Activated T-cell treated with anti-CD3 and anti-CD28 coated beads, Interleukin-2, amount 50 U/mL, for 48 hours (primary cell): ENCODE measurements around the gene SPDEF.

Experiments used
- DNase-seq, 2 experiments: peaks; one replicate each; pipeline ENCODE4 v3.0.0-alpha.2; 2020

Gene SPDEF

GRCh38 chr6:34562350-34562749 is 6.2 kb upstream of the SPDEF start:
- DNase-seq = no peak

- no peak for DNase-seq
Observed at GRCh38 chr6:34561227-34561530, 5.0 kb upstream of the SPDEF start.

DNA sequence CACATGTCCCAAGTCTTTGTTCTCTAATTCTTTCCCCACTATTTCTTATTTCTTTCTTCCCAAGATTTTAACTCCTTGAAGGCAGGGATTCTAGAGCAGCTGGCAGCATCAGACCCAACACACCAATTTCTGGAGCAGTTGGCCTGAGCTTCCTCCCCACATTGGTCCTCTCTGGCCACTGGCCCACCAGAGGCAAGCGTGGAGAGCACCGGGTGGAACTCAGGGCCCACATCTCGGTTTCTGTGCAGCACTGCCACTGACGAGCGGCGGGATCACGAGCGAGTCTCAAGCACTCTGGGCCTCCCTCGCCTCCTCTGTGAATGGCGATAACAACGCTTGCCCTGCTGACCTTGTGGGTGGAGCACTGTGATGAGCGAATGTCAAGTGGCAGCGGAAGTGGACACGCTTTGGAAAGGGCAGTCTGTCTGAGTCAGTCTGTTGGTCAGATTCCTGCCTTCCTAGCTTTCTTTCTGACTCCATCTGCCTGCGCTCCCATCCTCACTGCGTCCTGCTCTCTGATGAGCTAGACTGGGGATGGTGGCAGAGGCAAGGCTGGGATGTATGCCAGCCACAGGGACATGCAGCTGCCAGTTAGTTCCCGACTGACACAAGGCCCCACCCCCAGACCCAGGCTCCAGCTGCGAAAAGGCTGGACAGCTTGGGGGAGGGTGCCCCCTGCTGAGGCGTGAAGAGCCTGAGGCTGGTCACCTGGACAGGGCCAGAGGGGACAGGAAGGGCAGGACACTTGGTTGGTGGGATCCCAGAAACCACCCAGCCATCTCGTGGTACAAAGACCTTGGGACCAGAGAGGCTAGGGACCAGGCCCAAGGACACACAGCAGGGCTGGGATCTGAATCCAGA is 4.5 kb upstream of the SPDEF start:
- no peak for DNase-seq

DNA sequence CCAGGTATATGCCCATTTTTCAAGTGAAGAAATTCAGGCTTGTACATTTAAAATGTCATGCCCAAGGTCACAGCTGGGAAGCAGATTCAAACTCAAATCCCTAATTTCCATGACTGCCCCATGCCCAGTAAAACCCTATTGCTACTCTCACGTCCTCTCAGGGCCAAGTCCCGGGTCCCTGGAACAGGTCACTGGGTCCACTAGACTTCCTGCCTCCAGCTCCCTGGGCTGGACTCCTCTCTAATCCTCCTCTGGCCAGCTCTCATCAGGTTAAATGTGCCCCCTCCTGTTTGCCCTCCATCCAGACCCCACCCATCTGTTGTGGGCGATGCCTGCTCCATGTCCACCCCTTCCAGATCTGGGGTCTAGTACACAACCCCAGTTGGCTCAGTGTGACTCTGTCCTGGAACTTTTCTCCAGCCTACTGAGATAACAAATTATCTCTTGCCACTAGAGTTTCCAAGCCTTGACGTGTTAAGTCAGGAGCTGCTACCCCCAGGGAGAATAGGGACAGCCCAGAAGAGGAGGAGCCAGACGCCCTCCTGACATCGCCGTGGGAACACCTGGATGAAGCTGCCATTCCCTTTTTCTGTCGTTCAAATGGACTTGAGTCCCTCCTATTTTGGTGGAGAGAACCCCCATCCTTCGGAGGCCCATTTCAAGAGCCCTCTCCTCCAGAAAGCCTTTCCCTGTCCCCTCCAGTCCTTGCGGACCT is 3.7 kb upstream of the SPDEF start:
- no peak for DNase-seq

- DNase-seq = no peak
Observed at GRCh38 chr6:34558172-34558714, 2.1 kb upstream of the SPDEF start.

DNA sequence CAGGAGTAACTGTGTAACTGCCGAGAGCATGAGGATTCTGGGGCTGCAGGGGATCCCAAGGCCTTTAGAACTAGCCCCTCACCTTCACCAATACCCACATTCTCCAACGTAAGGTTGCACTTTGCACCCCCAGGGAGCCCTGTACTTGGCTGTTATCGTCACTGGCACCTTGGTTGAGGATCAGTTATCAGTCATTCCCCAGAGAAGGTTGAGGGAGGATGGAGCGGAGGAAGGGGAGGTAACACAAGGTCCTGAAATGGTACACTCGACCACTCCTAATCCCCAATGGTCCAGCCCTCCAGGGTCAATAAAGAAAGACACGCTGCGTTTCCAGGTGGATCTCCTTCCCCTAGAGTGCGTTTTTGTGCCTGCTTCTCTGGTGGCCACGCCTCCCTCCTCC is 1.1 kb upstream of the SPDEF start:
- no peak for DNase-seq

- no peak for DNase-seq
Observed at GRCh38 chr6:34556493-34556892, 364 bp upstream of the SPDEF start.

DNA sequence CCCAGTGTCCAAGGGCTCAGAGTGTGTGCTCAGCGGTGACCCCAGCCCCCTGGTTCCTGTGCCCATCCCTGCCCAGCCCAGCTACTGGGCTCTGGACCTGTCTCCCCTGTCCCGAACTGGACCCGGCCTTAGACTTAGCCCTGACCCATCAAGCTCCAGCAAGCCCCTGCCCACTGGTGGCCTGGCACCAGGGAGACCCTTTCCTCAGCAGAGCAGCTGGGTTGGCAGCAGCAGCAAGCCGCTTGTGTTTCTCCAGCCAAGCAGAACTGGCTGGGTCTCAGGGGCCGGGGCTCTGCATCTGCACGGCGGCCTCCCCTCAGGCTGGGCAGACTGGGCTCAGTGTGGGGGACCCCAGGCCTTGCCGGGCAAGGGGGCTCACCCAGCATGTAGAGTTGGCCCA is 801 bp downstream of the SPDEF start:
- DNase-seq = no peak

GRCh38 chr6:34555007-34555322 is 1.2 kb downstream of the SPDEF start:
- DNase-seq = no peak

- DNase-seq = no peak
Observed at GRCh38 chr6:34554291-34555006, 1.7 kb downstream of the SPDEF start.

GRCh38 chr6:34553750-34554149 is 2.4 kb downstream of the SPDEF start:
- no peak for DNase-seq

DNA sequence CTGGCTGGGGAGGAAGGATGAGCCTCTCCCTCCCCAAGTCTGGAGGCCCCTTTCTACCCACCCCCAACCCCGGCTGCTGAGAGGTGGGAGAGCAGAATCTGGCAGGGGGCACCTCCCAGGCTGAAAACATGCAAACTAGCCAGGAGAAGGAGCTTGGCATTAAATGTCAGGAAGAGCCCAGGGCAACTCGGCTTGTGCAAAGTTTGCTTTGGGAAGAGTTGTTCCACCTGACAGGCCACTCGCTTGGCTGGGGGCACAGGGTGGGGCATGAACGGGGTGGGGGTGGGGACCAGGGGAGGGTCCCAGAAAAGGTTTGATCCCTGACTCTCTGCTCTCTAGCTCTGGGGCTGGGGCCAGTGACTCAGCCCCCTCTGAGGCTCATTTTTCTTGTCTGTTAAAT is 3.0 kb downstream of the SPDEF start:
- DNase-seq = no peak

DNA sequence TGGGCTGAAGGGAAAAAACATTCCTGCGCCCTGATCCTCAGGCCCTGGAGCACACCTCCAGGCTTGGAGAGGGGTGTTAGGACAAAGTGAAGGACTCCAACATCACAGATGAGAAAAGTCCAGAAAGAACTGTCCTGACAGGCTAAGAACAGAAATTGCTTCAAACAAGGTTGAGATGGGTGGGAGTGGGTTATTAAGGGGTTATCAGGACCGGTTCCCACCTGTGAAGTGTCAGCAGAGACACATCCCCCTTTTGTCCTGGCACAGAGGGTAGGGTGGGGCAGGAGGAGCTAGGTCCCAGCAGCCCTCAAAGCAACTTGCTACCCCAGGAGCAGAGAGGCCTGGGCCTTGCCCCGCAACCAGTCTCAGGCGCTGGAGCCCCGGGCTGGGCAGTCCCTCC is 3.5 kb downstream of the SPDEF start:
- no peak for DNase-seq

- DNase-seq = no peak
Observed at GRCh38 chr6:34551720-34552119, 4.4 kb downstream of the SPDEF start.

GRCh38 chr6:34549804-34550202 is 6.3 kb downstream of the SPDEF start:
- DNase-seq = no peak

DNA sequence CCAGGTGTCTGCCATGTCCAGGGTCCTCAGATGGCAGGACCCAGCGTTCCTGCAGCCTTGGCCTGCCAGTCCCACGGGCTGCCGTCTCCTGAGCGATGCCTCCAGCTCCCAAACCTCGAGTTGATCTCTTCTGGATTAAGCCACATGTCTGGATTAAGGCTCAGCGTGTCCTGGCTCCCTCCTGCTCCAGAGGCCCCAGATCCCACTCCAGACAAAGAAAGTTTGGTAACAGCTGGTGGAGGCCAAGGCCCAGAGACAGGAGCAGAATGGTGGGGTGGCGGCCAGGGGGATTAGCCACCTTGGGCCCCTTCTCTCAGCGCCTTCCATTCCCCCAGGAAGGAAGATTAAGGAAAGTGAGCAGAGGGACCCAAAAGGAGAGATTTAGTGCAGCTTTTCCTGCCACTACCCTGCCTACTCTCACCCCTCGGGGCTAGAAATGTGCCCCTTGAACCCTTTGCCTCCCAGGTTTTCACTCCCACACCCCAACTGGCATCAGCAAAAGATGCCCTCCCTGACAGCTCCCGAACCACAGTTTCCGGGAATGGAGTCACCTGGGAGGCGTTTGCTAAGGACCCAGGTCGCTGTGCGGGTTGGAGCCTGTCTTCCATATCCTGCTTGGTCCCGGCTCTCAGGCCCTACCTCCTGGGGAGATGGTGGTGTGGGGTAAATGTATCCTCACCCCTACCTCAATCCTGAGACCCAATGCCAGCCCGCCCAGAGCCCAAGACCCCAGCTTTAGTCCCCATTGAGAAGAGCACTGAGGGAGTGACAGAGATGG is 6.9 kb downstream of the SPDEF start:
- DNase-seq = no peak

- DNase-seq = no peak
Observed at GRCh38 chr6:34547701-34548644, 8.2 kb downstream of the SPDEF start.

DNA sequence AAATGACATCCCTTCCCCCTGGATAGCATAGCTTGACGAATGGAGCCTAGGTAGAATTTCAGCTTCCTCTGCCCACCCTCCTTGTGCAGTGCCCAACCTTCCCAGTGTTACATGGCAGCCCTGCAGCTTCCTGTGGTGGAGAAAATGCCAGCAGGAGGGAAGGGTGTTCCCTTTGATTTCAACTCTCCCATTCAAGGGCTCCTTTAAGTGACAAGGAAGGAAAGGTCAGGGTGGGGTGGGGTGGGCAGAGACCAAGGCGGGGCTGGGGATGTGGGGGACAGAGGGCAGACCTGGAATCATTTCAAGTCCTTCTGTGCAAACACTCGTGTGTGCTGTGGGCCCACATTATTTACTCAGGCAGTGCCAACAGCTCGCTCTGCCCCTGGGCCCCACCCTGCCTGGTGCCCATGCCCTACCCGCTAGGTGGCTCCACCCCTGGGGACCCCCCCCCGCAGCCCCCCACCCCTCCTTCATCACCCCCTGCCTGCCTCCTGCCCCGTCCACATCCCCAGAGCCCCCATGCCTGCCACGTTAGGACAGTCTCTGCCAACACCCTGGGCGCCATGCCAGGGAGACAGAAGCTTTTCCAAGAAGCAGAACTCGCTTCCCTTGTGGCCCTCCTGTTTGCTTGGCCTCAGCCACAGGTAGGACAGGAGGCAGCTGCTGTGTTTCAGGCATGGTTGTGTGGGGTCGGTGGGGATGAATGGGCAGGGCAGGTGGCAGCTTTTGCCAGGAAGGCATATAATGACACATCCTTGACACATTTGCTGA is 9.4 kb downstream of the SPDEF start:
- DNase-seq = no peak

DNA sequence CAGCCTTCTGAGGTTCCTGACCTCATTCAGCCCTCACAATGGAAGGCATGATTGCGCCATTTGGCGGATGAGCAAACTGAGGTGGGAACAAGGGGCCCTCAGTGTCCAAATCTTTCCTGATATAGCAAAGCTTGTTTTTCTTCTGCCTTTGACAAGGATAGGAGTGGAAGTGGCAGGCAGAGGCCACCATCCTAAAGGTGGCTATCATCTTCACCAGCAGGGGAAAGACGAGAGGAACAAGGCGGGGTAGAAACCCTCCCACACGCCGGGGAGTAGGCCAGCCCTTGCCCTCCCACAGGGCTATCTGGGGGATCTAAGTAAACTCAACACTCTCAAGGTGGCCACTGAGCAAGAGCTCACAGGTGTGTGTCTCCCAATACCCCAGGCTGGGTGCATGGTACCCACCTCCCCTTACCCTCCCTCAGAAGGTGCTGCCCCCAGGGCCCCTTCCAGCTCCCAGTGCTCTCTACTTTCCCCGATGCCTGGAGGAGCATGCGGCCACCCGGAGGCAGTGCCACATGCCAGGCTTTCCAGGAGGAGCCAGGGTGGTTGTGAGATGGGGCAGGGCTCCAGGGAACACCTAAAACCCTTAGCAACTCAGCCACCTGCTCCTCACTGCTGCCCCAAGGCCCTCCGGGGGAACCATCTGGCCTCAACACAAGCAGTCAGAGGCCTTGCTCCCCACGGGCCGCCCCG is 11.2 kb downstream of the SPDEF start:
- DNase-seq = no peak

DNA sequence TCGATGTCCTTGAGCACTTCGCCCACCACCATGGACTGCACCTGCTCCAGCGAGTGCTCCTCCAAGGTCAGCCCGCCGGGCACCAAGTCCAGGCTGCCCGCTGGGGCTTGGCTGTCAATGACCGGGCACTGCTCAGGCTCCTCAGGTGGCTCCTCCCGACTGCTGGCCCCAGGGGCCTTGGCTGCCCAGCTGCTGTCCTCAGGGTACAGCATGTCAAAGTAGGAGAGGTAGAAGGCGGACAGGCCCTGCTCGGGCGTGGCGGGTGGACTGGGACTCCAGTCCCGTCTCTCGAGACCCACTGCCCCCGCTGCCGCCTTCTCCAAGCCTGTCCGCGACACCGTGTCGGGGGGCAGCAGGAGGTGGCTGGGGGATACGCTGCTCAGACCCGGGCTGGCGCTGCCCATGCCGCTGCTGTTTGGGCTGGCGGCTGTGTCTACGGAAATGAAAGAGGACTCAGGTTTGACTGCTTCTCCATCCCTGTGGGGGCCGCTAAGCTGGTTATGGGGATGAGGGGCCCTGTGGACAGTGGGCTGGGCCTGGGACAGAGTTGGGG is 12.0 kb downstream of the SPDEF start:
- no peak for DNase-seq
